Femur (tissue), 1 donor: ENCODE data around the gene CALHM5.

Experiments used
- DNase-seq: peaks from one replicate; pipeline ENCODE4 v3.0.0-alpha.2; 2017

CALHM5 gene

DNA sequence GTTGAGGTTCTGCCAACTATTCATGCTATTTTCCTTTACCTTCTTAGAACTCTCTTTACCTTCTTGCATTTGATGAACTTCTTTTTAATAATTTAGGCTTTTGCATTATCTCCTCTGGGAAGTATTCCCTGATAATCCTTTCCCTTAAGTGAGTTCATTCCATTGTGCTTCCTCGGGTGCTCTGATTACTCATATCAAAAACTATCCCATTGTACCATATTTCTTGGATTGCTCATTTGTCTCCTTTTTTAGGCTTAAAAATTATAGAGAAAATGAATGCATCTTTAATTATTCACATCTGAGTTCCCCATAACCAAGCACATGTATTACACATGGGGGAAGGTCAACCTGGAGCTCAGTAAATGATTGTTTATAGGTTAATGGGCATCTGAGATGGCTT lies 44.6 kb downstream of the CALHM5 start:
- no peak for DNase-seq

DNA sequence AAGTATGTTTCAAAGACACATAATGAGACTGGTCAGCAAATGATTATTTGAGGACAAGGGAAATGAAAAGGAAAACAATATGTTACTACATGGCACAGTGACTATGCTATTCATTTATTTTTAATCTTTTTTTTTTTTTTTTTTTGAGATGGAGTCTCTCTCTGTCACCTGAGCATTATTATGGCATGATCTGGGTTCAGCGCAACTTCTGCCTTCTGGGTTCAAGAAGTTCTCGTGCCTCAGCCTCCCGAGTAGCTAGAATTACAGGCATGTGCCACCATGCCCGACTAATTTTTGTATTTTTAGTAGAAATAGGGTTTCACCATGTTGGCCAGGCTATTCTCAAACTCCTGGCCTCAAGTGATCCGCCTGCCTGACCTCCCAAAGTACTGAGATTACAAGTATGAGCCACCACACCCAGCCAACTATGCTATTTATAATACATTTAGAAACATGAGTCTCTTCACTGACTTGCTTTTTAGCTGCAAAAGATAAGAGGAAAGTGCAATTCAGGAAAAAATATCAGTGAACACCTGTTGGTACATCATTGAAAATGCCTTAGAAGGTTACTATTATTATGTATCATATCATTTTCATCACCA lies 45.5 kb downstream of the CALHM5 start:
- no peak for DNase-seq

DNA sequence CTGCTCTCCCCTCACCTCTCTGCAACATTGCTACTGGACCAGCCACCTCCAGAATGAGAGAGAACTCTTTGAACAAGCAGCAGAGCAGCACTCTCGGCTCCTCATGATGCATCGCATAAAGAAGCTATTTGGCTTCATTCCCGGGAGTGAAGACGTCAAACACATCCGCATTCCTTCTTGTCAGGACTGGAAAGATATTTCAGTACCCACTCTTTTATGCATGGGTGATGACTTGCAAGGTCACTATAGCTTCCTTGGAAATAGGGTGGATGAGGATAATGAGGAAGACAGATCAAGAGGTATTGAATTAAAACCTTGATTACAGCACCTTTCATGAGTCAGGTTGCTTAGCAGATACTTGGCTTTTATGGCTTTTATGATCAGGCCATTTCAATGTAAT lies 46.5 kb downstream of the CALHM5 start:
- no peak for DNase-seq

GRCh38 chr6:116560130-116560529 lies 48.7 kb downstream of the CALHM5 start:
- no peak for DNase-seq

DNA sequence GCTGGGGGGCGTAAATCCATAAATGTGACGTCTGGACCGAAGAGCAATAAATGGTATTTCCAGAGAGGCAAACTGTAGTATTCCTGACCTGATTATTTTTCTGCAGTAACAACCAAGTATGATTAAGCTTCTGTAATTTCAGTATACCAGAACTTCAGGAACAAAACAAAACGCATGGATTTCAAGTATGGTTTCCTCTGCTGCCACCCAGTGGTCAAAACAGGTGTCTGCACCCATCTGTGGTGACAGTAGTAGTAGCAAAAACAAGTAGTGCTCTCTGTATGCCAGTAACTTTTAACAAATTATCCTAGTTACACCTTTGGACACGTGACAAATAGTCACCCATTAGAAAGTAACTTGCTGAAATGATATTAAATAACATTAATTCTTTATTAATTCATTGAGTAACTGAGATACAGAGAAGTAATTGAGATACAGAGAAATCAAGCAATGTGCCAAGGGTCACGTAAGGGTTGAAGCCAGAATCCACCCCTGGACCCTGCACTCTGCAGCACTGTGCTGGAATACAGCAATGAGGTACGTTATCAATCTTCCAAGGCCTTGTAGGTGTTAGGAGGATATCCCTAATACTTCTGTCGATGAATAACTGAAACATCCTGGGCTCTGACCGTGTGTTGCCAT lies 50.1 kb downstream of the CALHM5 start:
- DNase-seq: peak; percentile 82

- no peak for DNase-seq
These were observed 50.6 kb downstream of the CALHM5 start for GRCh38 chr6:116562019-116562403.

DNA sequence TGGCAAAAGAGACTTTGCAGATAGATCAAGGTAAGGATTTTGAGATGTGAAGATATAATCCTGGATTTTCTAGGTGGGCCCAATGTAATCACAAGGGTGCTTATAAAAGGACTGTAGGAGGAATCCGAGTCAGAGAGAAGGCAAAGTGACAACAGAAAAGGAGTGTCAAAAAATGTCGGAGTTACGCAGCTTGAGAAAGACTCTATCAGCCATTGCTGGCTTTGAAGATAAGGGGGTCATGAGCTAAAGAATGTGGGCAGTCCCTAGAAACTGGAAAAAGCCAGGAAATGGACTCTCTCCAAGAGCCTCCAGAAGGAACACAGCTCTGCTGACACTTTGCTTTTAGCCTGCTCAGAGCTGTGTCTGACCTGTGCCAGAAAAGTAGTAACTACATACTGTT lies 51.2 kb downstream of the CALHM5 start:
- no peak for DNase-seq

GRCh38 chr6:116563830-116564229 lies 52.4 kb downstream of the CALHM5 start:
- no peak for DNase-seq

GRCh38 chr6:116564311-116564710 lies 52.9 kb downstream of the CALHM5 start:
- no peak for DNase-seq

DNA sequence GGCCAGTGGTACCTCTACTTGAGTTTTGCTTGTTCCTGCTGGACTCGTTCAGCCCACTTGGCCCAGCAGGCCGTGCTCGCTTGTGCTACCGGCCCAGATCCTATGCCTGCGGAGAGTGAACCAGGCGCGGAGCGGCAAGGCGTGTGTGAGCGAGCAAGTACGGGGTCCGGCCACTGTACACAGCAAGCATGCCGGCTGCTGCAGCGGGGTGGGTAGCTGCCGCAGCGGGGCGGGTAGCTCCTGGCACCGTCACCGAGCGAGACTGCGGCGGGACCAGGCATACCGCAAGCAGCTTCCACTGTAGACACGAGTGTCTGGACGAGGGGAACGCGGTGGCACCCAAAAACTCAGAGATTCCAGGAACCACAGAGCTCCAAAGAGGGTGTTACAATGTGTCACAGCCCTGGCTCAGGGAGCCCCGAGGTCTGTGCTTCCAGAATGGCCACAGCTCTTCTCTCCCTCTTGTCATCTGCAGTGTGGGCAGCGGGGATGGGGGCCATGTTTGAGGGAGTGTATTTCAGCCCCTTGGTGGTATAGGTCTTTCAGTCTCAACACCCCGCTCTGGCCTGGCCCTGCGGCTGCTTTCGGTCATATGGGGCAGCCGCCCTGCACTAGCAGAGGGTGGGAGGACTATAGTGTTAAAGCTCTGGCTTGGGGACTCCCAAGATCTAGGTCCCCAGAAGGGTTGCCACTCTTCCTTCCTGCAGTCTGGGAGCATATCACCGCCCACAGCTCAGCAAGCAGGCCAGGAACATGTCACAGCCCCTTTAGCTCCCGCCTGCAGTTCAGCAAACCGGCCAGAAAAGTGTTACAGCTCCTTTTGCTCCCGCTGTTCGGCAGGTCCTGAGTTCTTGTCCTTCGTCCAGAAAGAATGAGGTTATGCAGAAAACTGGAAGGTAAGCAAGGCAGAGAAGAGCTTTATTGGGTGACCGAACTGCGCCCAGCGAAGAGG lies 53.8 kb downstream of the CALHM5 start:
- DNase-seq: peak; percentile 53

GRCh38 chr6:116568111-116568510 lies 56.7 kb downstream of the CALHM5 start:
- DNase-seq: no peak

DNA sequence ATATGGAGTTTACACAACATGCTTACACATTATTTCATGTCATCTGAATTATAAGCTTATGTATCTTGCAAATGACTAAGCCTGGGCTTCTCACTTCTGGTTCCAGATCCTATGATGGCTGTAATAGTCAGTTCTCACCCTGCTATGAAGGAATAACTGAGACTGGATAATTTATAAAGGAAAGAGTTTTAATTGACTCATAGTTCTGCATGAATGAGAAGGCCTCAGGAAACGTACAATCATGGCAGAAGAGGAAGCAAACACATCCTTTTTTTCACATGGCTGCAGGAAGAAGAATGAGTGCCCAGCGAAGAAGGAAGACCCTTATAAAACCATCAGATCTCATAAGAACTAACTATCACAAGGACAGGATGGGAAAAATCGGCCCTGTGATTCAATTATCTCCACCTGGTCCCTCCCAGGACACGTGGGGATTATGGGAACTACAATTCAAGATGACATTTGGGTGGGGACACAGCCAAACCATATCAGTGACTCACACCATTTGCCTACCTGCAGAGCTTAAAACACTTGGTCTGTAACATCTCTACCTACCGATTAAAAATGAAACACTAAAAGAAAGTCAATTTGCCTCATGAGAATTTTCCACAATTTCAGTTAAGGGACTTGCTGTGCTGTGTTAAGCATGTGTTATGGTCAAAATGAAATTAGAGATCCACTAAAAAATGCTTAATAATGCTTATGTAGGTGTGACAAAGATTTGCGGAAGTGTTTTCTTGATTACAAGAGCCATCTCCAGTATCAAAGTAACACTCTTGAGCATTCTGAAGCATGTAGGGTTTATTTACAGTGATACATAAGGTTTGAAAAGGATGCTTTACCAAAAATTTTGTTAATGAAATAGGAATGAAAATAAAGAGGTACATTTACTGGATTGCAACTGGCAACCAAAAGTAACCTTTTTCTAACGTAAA lies 57.6 kb downstream of the CALHM5 start:
- DNase-seq: no peak

- DNase-seq: peak; percentile 100
These were observed 59.6 kb downstream of the CALHM5 start, which contains the start of gene RWDD1 for GRCh38 chr6:116570856-116571682. TSS of gene RWDD1 (plus strand) at chr6:116571504. CDS start at chr6:116571583, 79 bp downstream.

- DNase-seq: no peak
These were observed 60.2 kb downstream of the CALHM5 start for GRCh38 chr6:116571683-116572000.

- DNase-seq: peak; percentile 29
These were observed 60.7 kb downstream of the CALHM5 start for GRCh38 chr6:116572162-116572561.
